Measurements from ENCODE around the gene TTI1. TPM values are rescaled to one million over a fixed set of nuclear protein-coding genes. Genes with fewer than 3 reads are reported as not detected.
A peak's percentile ranks its signal among the peaks of the same experiment; 100 is the strongest.

Gene TTI1
- total and polyA plus RNA-seq, 2 of the 13 experiments (the other 11 are each of a cell fraction or from before 2014, with no cell fraction given), result 22.9 to 39.8 TPM

DNA sequence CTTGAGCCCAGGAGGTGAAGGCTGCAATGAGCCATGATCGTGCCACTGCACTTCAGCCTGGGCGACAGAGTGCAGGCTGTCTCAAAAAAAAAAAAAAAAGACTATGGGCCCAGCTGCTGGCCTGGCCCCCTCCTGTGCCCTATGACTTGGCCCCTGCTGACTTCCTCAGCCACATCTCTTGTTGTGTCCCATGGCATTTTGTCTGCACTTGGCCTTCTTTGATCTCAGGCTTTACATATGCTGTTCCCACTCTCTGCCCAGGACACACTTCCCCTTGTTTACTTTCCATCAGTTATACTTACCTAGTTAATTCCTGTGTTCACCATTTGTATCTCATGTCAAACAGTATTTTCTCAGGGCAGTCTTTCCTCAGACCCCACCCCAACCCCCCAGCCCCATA is 44.8 kb upstream of the TTI1 start (continued):
- TF ChIP-seq LCORL (IDR thresholded peaks at IDR 0.05) (no peak), LCORL (CRISPR knock-in tag; IDR thresholded peaks at IDR 0.05) (no peak), IKZF1 (IDR thresholded peaks at IDR 0.05) (no peak), RFX3 (CRISPR knock-in tag; IDR thresholded peaks at IDR 0.05) (no peak), MATR3 (CRISPR knock-in tag; IDR thresholded peaks at IDR 0.05) (no peak), WIZ (CRISPR knock-in tag; IDR thresholded peaks at IDR 0.05) (no peak), FOXA3 (CRISPR knock-in tag; IDR thresholded peaks at IDR 0.05) (peak; percentile 34), ZNF766 (CRISPR knock-in tag; IDR thresholded peaks at IDR 0.05; ENCODE audit: borderline replicate concordance) (no peak), TBX2 (CRISPR knock-in tag; IDR thresholded peaks at IDR 0.05; ENCODE audit: borderline replicate concordance) (no peak), ZNF788 (CRISPR knock-in tag; IDR thresholded peaks at IDR 0.05; ENCODE audit: borderline replicate concordance) (no peak), ZNF260 (CRISPR knock-in tag; IDR thresholded peaks at IDR 0.05; ENCODE audit: borderline replicate concordance, low read depth) (no peak), RARA (CRISPR knock-in tag; IDR thresholded peaks at IDR 0.05) (peak; percentile 47; the same call in 1 of the 2 replicates), ZFP36L2 (CRISPR knock-in tag; IDR thresholded peaks at IDR 0.05) (no peak), ZNF7 (CRISPR knock-in tag; IDR thresholded peaks at IDR 0.05) (peak; percentile 40; the same call in 1 of the 2 replicates), SYNCRIP (IDR thresholded peaks at IDR 0.05; ENCODE audit: insufficient read depth, low read depth, low read length) (no peak)
- TF ChIP-seq, protein P1, sequence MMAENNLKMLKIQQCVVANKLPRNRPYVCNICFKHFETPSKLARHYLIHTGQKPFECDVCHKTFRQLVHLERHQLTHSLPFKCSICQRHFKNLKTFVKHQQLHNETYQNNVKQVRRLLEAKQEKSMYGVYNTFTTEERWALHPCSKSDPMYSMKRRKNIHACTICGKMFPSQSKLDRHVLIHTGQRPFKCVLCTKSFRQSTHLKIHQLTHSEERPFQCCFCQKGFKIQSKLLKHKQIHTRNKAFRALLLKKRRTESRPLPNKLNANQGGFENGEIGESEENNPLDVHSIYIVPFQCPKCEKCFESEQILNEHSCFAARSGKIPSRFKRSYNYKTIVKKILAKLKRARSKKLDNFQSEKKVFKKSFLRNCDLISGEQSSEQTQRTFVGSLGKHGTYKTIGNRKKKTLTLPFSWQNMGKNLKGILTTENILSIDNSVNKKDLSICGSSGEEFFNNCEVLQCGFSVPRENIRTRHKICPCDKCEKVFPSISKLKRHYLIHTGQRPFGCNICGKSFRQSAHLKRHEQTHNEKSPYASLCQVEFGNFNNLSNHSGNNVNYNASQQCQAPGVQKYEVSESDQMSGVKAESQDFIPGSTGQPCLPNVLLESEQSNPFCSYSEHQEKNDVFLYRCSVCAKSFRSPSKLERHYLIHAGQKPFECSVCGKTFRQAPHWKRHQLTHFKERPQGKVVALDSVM (CRISPR knock-in tag; IDR thresholded peaks at IDR 0.05), result no peak
- TF ChIP-seq, protein P2, sequence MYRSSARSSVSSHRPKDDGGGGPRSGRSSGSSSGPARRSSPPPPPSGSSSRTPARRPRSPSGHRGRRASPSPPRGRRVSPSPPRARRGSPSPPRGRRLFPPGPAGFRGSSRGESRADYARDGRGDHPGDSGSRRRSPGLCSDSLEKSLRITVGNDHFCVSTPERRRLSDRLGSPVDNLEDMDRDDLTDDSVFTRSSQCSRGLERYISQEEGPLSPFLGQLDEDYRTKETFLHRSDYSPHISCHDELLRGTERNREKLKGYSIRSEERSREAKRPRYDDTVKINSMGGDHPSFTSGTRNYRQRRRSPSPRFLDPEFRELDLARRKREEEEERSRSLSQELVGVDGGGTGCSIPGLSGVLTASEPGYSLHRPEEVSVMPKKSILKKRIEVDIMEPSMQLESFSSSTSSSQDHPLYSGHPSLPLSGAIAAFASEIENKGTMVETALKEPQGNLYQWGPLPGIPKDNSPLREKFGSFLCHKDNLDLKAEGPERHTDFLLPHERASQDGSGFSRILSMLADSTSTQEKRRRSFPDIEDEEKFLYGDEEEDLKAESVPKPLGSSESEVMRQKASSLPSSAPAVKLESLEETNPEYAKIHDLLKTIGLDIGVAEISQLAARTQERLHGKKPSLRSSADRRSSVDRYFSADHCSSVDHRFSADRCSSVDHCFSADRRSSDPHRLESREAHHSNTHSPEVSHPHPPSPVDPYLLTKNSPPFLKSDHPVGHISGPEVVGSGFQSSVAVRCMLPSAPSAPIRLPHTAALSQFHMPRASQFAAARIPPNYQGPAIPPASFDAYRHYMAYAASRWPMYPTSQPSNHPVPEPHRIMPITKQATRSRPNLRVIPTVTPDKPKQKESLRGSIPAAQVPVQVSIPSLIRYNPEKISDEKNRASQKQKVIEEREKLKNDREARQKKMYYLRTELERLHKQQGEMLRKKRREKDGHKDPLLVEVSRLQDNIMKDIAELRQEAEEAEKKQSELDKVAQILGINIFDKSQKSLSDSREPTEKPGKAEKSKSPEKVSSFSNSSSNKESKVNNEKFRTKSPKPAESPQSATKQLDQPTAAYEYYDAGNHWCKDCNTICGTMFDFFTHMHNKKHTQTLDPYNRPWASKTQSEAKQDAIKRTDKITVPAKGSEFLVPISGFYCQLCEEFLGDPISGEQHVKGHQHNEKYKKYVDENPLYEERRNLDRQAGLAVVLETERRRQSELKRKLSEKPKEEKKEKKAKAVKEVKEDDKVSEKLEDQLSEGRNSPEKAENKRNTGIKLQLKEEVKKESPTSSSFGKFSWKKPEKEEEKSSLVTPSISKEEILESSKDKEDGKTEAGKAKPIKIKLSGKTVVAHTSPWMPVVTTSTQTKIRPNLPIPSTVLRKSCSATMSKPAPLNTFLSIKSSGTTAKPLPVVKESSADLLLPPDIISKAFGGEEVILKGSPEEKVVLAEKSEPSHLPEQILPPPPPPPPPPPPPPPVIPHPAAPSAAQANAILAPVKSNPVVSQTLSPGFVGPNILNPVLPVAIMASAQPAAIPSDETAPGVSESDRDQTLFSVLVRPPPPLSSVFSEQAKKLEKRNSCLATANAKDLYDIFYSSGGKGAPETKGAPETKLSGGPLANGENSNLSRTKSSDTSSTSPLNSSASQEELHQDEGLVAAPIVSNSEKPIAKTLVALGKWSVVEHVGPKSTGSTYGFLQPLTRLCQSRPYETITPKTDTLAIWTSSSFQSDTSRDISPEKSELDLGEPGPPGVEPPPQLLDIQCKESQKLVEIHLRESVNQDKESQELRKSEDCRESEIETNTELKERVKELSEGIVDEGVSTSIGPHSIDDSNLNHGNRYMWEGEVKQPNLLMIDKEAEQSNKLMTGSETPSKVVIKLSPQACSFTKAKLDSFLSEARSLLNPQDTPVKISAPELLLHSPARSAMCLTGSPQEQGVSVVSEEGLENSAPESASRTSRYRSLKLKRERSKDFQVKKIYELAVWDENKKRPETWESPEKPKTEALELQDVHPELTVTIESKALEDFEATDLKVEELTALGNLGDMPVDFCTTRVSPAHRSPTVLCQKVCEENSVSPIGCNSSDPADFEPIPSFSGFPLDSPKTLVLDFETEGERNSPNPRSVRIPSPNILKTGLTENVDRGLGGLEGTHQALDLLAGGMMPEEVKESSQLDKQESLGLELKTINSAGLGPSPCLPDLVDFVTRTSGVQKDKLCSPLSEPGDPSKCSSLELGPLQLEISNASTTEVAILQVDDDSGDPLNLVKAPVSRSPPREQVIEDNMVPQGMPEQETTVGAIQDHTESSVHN (CRISPR knock-in tag; IDR thresholded peaks at IDR 0.05), result no peak

Measured in HepG2 (cell line).